GM21825 (cell line): ENCODE measurements around the gene MRGPRG.

Source experiments
- ATAC-seq: cut with Tn5 transposase; IDR thresholded peaks from one replicate; pipeline ENCODE4 v1.9.1; 2021; ENCODE audit warnings: mild to moderate bottlenecking, moderate library complexity; ENCODE audit not compliant: unreplicated experiment

Gene MRGPRG

DNA sequence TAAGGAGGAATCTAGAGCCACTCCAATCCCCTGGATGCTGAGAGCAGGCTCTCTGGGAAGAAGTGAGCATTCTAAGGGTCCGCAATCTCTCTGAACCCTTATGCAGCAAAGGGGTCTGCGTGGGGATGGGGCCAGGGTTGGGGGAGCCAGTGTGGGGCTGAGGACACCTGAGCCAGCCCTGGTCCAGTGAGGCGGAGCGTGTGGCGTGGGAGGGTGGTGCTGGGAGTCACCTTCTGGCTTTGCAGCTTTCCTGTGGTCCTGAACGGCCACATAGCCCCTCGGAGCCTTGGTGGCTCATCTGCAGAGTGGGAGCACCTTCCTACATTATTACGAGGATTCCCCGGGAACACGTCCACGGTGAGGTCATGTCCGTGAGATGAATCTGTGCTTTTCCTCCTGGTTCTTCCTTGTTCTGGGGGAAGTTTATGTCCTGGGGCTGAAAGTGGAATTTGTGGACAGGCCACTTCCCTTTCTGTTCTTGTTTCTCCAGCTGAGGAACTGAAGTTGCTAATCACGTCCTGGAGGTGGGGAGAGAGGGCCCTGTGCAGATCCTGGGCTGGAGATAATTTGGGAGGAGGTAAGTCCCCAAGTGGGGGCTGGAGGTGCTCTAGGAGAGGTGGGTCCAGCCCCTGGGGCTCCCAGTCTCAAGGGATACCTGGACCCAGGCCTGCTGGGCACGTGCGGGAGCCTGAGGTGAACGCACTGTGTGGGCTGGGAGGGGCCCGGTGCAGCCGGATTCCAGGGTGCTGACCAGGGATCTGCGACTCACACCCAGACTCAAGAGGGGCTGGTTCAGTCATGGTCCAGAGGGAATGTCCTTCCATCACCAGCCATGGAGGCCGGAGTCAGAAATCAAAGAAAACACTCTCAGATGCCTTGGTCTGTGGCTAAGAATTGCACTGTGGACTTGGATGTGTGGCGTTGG, 7.5 kb upstream of the MRGPRG start:
- ATAC-seq = no peak

DNA sequence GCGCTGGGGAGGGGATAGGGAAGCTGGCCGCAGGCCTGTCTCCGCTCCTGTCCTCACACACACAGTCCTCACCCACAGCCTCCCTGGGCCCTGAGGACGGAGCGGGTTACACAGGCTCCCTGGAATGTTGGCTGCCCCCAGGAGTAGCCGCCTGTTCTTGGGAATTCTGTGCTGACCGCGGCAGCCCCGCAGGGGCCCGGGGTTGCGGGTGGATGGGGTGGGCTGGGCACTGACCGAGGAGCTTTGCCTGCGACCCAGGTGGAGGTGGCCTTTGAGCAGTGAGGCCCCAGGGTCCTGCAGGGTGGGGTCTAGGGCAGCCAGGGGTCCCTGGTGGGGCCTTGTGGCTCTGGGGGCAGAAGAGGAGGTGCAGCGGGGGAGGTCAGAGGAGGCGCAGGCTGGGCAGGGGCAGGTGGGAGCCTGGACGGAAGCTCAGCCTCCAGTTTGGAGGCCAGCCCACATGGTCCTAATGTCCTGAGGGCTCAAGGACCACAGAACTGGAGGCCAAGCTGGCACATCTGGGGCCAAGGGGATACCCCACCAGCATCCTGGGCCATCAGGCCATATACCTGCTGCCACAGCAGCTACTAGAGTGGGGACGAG, 6.6 kb upstream of the MRGPRG start:
- no peak for ATAC-seq

DNA sequence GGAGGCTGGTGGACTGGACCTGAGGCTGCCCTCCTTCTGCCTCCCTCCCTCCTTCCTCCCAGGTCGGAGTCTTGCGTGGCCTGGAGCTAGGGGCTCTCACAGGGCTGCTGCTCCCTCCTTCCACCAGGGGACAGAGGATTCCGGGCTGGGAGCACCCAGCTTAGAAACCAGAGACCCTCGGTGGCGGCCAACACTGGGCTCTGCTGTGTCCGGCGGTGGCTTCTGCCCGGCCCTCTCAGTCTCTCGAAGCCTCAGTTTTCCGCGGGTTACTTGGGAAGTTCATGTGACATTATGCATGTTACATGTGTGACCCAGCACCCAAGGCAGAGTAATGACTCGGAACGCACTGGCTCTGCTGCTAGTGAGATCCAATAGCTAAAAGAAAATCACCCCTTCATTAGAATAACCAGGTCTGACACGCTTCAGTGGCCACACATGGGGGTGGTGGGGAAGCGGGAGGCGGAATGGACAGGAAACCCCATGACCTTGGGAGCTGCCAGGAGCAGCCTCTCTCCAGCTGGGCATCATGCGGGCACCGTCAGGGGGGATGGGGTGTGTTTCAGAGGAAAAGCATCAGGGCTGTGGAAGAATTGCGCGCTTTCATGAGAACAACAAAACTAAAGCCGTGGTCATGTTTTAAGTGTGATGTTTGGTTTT, 5.9 kb upstream of the MRGPRG start:
- ATAC-seq = no peak

DNA sequence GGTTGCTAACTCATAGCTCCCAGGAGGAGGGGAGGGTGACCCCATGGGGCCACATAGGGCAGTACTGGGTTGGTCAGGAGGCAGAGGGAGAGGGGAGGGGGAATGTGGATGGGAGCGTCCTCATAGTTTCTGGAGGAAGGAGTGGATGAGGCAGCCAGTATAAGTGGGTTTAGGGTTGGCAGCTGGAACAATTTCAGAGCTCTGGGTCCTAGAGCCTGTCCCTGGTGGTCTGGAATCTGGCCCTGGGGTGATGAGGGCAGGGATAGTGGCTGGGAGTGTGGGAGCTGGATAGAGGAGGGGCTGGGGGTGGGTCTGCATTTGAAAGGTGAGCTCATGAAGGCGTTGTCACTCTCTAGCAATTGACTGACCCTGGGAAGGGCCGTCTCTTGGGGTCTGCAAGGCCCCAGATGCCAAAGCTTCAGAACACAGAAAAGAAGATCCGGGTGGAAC, 5.3 kb upstream of the MRGPRG start:
- ATAC-seq = no peak

- ATAC-seq = no peak
These were observed 4.6 kb upstream of the MRGPRG start for GRCh38 chr11:3222941-3223915.

DNA sequence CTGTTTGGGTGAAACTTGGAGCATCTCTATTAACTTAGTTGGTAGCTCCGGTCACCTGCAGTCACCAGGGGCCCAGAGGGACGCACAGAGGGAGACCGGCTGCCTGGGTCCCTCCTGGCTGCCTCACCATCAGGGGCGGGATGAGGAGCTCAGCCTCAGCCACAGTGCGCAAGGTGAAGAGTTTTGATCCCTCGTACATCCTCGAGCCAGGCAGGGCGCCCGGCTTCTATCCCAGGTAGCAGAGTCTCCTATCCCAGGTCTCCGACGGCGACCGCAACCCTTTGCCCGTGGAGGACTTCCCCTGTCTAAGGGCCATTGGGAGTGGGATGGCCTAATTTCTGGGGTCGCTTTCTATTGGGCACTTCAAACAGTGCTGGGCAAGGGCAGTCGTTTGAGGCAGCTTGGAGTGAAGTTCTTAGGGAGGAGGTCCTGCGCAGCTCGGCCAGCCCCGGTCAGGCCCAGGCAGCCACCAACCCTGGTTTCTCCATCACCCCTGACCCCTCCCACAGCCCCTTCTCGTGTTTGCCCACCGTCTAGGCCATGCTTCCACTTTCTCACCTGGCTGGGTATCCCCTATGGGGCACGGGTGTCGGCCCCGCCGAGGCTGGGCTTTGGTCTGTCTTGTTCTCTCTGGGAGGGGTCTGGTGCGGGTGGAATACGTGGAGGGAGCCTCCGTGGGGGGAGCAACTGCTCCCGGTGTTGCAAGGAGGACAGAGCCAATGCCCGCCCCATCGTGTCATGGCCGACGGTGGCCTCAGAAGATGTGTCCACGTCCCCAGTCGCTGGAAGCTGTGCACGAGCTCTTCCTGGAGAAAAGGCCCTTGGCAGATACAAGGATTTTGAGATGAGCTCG, 3.6 kb upstream of the MRGPRG start:
- ATAC-seq = no peak

DNA sequence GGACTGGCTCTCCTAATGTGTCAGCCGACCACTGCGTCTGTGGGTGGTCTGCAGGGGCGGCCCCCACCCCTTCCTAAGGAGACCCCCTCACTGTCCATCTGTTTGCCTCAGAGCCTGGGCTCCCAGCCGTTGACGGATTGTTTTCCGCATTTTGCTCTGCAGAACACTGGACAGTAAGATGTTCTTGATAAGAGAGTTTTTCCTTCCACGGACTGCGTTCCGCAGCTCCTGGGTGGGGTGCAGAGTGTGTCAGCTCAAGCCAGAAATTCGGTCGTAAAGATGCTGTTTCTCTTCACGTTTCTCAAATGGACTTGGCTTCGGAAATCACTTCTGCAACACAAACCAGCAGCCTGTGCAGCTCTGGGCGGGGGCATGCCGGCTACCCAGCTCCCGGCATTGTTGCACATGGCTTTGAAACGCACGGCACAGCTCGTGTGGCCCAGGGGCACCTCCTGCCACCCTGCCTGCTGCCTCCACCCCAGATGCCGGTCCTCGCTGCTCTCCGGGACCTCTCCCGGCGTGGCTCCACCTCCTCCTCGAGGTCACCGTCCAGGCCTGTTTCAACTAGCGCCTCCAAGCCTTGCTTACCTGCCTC, 2.9 kb upstream of the MRGPRG start:
- no peak for ATAC-seq

GRCh38 chr11:3220521-3221407, 2.2 kb upstream of the MRGPRG start:
- no peak for ATAC-seq

- ATAC-seq = no peak
These were observed 1.5 kb upstream of the MRGPRG start for GRCh38 chr11:3220101-3220500.

GRCh38 chr11:3219281-3219892, 774 bp upstream of the MRGPRG start:
- ATAC-seq = no peak

DNA sequence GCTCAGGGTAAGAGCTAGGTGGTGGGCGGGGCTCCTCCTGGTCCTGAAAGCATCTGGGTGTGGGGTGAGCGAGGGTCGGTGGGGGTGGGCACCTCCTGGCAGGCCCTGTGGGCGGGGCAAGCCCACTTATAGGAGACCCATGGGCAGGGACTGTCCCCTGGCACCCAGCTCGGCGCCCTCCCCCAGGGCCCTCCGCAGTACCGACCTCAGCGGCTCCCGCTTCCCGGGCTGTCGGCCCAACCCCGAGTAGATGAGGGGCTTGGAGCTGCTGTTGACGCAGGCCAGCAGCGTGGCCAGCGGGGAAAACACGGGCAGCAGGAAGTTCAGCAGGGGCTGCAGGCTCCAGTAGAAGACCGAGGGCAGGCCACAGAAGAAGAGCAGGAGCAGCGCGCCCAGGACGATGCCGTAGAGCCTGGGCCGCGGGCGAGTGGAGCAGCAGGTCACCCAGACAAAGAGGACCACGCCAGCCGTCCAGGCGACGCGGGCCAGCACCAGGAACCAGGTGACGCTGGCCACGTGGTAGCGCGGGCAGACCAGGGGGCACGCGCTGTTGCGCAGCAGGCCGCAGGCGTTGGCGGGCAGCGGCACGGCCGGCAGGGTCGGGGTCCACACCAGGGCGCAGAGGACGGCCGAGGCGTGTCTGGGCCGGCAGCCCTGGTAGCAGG, 663 bp downstream of the MRGPRG start:
- no peak for ATAC-seq

GRCh38 chr11:3216027-3216525, 2.5 kb downstream of the MRGPRG start:
- no peak for ATAC-seq

DNA sequence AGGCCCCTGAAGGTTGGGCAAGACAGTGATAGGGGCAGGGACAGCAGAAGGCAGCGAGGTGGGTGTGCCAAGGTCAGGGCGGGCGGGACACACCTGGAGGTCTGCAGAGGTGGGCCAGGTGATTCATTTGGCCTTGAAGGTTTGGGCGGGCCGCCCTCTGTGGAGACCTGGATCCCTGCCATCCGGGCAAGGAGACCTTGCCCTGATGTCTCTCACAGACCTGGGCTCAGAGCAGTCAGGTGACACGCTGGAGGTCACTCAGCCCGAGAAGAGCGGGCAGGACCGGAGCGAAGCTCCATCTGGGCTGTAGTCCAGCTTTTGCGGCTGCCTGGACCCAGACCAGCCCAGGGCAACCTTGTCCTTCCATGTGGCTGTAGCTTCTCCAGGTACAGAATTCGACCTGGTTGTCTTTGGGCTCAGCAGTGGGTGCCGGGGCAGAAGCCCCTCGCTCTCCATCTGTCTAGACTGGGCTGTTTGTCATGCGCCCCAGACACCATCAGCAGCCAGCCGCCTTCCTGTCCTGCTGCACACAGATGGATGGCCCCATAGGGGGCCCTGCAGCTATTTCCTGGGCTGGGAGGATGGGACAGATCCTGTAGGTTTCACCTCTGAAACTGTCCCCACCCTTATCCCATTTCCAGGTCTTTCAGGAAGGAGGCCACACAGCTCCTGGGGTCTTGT, 3.1 kb downstream of the MRGPRG start:
- ATAC-seq = no peak

- no peak for ATAC-seq
These were observed 4.3 kb downstream of the MRGPRG start for GRCh38 chr11:3214420-3214699.

DNA sequence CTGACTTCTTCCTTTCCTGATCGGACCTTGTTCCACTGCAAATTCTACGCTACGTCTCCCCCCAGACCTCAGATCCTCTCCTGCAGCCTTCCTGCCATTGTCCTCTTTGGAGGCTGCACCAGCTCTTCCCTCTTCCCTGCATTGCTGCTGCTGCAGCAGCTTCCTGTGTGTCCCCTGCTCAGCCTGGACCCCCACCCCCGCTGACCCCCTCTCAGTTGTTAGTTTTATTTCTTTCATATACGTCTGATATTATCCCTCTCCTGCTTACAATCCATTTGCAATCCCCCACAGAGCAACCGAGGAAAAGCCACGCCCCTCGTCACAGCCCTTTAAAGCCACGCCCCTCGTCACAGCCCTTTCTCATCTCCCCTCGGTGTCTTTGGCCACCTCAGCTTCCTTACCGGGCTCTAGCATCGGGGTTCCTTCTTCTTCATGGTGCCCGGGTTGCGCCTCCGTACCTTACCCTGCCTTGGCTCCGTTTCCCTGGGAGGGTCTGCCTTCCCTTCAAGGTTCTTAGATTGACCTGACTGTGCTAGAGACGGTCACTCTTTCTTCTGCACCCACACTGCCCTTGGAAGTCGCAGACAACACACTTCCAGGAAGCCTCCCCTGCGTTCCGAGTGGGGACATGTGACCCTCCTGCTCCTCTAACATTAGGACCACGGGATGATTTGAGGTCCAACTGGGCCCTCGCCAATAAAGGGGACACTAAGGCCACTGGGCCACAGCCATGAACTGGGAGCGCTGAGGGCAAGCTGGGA, 4.8 kb downstream of the MRGPRG start:
- no peak for ATAC-seq

GRCh38 chr11:3208272-3208671, 10.3 kb downstream of the MRGPRG start:
- ATAC-seq = no peak
